GM12864 (cell line): Measurements from ENCODE around the gene GPR132.
A peak's percentile ranks its signal among the peaks of the same experiment; 100 is the strongest.

Experiments
- DNase-seq: peaks from one replicate; pipeline ENCODE4 v3.0.0-alpha.2; 2011; ENCODE audit warnings: low read depth
- H3K4me3 ChIP-seq: 2 replicates; pipeline ENCODE4 v1.5.1; 2011; ENCODE audit warnings: mild to moderate bottlenecking, low read depth, low read length, control low read depth
- TF ChIP-seq, protein P1 (sequence below): IDR thresholded peaks from 2 replicates; pipeline ENCODE4 v1.5.1; 2011; ENCODE audit warnings: low read depth, mild to moderate bottlenecking, moderate library complexity, low read length, control low read depth, inconsistent platforms; ENCODE audit errors: missing control alignments

The GPR132 gene

DNA sequence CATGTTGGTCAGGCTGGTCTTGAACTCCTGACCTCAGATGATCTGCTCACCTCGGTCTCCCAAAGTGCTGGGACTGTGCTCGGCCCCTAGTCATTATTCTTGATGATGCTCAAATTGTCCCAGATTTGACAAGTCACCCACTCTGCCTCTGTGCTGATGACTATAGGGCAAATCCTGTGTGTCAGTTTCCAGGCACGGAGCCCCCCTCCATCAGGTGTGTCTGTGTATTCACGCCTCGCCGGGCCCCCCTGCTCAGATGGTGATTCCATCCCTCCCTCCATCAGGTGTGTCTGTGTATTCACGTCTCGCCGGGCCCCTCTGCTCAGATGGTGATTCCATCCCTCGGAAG, 4.3 kb upstream of the GPR132 start:
- peak overlapping the region; percentile 35 for H3K4me3 ChIP-seq
- DNase-seq: no peak
- TF ChIP-seq, protein P1, sequence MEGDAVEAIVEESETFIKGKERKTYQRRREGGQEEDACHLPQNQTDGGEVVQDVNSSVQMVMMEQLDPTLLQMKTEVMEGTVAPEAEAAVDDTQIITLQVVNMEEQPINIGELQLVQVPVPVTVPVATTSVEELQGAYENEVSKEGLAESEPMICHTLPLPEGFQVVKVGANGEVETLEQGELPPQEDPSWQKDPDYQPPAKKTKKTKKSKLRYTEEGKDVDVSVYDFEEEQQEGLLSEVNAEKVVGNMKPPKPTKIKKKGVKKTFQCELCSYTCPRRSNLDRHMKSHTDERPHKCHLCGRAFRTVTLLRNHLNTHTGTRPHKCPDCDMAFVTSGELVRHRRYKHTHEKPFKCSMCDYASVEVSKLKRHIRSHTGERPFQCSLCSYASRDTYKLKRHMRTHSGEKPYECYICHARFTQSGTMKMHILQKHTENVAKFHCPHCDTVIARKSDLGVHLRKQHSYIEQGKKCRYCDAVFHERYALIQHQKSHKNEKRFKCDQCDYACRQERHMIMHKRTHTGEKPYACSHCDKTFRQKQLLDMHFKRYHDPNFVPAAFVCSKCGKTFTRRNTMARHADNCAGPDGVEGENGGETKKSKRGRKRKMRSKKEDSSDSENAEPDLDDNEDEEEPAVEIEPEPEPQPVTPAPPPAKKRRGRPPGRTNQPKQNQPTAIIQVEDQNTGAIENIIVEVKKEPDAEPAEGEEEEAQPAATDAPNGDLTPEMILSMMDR: no peak

GRCh38 chr14:105068818-105069217, 3.6 kb upstream of the GPR132 start:
- peak overlapping the region; percentile 9; the same call in 1 of the 2 replicates for H3K4me3 ChIP-seq
- TF ChIP-seq, protein P1: no peak
- DNase-seq: no peak

DNA sequence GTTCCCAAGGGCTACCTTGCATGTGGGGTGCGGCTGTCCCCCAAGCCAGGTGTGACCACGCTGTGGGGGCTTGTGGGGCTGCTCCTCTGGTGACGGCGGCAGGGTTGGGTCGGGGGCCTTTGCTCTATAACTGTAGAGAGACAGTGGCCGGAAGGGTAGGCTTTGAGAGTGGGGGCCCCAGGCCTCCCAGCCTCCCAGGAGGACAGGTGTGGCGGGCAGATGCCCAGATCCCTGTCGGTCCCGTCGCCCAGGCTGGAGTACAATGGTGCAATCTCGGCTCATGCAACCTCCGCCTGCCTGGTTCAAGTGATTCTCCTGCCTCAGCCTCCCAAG, 2.7 kb upstream of the GPR132 start:
- TF ChIP-seq, protein P1: no peak
- DNase-seq: no peak
- no peak overlapping the region for H3K4me3 ChIP-seq

DNA sequence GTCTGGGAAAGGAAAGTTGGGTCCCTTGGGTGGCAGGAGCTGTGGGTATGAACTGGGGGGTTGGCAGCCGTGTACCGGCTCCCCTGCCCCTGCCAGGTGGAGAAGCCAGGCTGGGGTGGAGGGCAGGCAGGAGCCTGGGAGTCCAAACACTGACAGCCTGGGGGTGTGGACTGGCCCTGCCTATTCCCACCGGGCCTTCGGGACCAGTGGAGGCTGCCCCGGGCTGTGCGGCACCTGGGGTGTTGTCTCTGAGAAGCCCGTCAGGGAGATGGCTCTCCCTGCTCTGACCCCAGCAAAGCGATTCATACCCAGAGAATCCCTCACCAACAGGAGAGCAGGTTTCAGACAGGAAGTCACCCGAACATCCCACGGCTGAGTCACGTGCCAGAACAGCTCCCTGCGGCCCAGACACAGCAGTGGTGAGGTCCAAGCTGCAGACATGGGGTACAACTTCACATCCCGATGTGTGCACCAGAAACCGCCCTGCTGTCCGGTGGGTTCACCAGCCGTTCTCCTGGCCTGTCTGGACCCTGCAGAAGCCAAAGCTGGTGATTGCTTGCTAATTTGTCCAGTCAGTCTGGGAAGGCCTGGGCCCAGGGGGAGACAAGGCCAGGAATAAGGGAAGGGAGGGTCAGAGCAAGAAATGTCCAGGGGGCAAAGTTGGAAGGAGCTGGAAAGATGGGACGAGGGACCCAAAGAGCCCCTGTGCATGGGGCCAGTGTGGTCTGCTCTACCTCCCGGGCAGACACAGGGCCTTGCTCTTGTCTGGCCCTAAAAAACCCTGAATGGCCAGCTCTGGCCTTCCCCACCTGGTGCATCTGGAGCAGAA, 2.1 kb upstream of the GPR132 start:
- TF ChIP-seq, protein P1: no peak
- DNase-seq: no peak
- peak overlapping the region; percentile 12; the same call in 1 of the 2 replicates for H3K4me3 ChIP-seq

GRCh38 chr14:105066240-105067071, 1.2 kb upstream of the GPR132 start:
- TF ChIP-seq, protein P1: peak; percentile 12
- H3K4me3 ChIP-seq: peak overlapping the region; percentile 95
- no peak for DNase-seq

DNA sequence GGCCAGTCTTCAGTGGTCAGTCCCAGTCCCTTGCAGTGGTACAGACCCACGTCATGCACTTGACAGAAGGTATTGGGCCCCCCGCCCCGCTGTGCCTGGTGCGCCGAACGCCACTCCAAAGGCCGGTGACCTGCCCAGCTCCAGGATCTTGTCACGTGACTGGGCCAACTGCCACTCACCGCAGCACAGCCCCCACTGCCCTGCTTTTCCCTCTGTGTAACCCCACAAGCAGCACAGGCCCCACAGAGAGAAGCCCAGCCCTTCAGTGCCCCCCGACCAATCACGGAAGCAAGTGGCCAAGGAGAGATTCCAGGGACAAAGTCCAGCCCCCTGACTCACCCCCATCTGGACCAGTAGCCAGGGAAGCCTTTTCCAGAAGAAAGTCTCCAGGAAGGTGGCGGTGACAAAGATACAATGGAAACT, 498 bp downstream of the GPR132 start:
- TF ChIP-seq, protein P1: no peak
- peak overlapping the region; percentile 95 for H3K4me3 ChIP-seq
- DNase-seq: no peak
